ENCODE results near the gene FAM118B.

DNA sequence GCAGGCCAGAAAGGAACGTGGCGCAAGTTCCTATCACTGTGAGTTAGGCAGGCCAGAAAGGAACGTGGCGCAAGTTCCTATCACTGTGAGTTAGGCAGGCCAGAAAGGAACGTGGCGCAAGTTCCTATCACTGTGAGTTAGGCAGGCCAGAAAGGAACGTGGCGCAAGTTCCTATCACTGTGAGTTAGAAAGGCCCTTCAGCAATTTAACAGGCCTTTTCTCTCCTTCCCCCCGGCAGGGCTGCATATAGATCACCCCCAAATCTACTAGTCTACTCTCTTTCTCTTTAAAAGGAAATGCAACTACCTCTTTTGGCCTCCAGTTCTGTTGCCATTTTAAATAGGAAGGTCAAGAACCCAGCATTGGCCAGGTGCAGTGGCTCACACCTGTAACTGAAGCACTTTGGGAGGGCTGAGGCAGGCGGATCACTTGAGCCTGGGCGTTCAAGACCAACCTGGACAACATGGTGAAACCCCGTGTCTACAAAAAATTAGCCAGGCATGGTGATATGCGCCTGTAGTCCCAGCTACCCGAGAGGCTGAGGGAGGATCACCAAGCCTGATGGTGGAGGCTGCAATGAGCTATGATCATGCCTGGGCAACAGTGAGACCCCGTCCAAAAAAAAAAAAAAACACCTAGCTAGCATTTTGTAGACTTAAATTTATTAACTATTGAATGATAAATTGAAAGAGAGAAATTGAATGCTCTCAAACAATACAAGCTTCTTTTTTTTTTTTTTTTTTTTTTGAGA is 14.9 kb downstream of the FAM118B start:
- TF ChIP-seq, protein P1, sequence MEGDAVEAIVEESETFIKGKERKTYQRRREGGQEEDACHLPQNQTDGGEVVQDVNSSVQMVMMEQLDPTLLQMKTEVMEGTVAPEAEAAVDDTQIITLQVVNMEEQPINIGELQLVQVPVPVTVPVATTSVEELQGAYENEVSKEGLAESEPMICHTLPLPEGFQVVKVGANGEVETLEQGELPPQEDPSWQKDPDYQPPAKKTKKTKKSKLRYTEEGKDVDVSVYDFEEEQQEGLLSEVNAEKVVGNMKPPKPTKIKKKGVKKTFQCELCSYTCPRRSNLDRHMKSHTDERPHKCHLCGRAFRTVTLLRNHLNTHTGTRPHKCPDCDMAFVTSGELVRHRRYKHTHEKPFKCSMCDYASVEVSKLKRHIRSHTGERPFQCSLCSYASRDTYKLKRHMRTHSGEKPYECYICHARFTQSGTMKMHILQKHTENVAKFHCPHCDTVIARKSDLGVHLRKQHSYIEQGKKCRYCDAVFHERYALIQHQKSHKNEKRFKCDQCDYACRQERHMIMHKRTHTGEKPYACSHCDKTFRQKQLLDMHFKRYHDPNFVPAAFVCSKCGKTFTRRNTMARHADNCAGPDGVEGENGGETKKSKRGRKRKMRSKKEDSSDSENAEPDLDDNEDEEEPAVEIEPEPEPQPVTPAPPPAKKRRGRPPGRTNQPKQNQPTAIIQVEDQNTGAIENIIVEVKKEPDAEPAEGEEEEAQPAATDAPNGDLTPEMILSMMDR (IDR thresholded peaks at IDR 0.05 in 8 of 11, conservative IDR thresholded peaks at IDR 0.05 in 3 of 11) = no peak
- TF ChIP-seq POLR2A (IDR thresholded peaks at IDR 0.05) (no peak), POLR2AphosphoS5 (IDR thresholded peaks at IDR 0.05) (no peak)

All from spleen (tissue), 7 donors.